ENCODE data around the gene B4GAT1.

DNA sequence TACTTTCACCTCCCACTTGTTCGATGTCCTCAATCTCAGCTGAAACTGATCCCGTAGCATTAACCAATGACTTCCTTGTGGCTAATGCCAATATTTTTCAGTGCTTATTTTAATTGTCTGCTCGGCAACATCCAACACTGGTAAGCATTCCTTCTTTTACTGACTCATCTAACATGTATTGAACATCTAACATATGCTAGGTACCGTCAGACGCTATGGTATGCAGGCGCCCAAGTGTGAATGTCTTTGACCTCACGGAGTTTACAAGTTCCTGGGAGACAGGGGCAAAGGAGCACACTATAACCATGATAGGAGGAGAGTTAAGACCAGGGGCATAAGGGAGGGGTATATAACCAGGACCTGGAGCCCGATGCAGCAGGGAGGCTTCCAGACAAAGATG, 4.3 kb downstream of the B4GAT1 start:
- TF ChIP-seq, protein P1, sequence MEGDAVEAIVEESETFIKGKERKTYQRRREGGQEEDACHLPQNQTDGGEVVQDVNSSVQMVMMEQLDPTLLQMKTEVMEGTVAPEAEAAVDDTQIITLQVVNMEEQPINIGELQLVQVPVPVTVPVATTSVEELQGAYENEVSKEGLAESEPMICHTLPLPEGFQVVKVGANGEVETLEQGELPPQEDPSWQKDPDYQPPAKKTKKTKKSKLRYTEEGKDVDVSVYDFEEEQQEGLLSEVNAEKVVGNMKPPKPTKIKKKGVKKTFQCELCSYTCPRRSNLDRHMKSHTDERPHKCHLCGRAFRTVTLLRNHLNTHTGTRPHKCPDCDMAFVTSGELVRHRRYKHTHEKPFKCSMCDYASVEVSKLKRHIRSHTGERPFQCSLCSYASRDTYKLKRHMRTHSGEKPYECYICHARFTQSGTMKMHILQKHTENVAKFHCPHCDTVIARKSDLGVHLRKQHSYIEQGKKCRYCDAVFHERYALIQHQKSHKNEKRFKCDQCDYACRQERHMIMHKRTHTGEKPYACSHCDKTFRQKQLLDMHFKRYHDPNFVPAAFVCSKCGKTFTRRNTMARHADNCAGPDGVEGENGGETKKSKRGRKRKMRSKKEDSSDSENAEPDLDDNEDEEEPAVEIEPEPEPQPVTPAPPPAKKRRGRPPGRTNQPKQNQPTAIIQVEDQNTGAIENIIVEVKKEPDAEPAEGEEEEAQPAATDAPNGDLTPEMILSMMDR (IDR thresholded peaks at IDR 0.05; ENCODE audit: low read length): no peak
- TF ChIP-seq EZH2 (IDR thresholded peaks at IDR 0.05; ENCODE audit: borderline replicate concordance, low read length): no peak
